Measurements from ENCODE around the gene CHST7.

- TF ChIP-seq, protein P1, sequence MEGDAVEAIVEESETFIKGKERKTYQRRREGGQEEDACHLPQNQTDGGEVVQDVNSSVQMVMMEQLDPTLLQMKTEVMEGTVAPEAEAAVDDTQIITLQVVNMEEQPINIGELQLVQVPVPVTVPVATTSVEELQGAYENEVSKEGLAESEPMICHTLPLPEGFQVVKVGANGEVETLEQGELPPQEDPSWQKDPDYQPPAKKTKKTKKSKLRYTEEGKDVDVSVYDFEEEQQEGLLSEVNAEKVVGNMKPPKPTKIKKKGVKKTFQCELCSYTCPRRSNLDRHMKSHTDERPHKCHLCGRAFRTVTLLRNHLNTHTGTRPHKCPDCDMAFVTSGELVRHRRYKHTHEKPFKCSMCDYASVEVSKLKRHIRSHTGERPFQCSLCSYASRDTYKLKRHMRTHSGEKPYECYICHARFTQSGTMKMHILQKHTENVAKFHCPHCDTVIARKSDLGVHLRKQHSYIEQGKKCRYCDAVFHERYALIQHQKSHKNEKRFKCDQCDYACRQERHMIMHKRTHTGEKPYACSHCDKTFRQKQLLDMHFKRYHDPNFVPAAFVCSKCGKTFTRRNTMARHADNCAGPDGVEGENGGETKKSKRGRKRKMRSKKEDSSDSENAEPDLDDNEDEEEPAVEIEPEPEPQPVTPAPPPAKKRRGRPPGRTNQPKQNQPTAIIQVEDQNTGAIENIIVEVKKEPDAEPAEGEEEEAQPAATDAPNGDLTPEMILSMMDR (IDR thresholded peaks at IDR 0.05), result no peak
- no peak for TF ChIP-seq POLR2A (IDR thresholded peaks at IDR 0.05)
These were observed 2.0 kb downstream of the CHST7 start for GRCh38 chrX:46575586-46575985.
